GM12878 (cell line): ENCODE data around the gene TESK2. TPM values are rescaled to one million over a fixed set of nuclear protein-coding genes. Genes with fewer than 3 reads are reported as not detected.

Experiments
- ATAC-seq: fragments of 200-7000 bp; cut with Tn5 transposase; 3 replicates; pipeline ENCODE4 v1.9.1; 2020; ENCODE audit warnings: mild to moderate bottlenecking, moderate library complexity
- BruUV-seq: library from RNA; stranded (reverse); fragments of 400-500 nt; replicated peaks from 2 replicates; lab custom pipeline; 2021; lab: Mats Ljungman, UMichigan
- CTCF ChIA-PET: fragments of 300-600 bp; sonication (Branson Sonifier 250); formaldehyde crosslinking; extraction: SDS; loops from one replicate; lab custom pipeline; 2021; ENCODE audit warnings: inconsistent platforms; lab: Yijun Ruan, JAX
- POLR2A ChIA-PET: fragments of 350-600 bp; formaldehyde crosslinking; extraction: SDS; loops from one replicate; lab custom pipeline; 2021; ENCODE audit warnings: inconsistent platforms; lab: Charles Lee
- RAD21 ChIA-PET: fragments of 300-600 bp; sonication (Branson Sonifier 250); formaldehyde crosslinking; loops from one replicate; lab custom pipeline; 2023; ENCODE audit warnings: antibody characterized with exemption; ENCODE audit not compliant: unreplicated experiment; lab: Charles Lee
- SMC1A ChIA-PET: fragments of 300-600 bp; sonication (Branson Sonifier 250); formaldehyde crosslinking; loops from one replicate; lab custom pipeline; 2023; ENCODE audit not compliant: unreplicated experiment, uncharacterized antibody; lab: Charles Lee
- DNase-seq: peaks from one replicate; pipeline ENCODE4 v3.0.0-alpha.2; 2011; ENCODE audit warnings: low read depth, low spot score
- FAIRE-seq: peaks from 3 replicates; lab custom pipeline; 2011; peaks lifted over from hg19 to GRCh38; lab: Jason Lieb, UNC
- H2AFZ ChIP-seq: 2 replicates; pipeline ENCODE4 v1.6.0; 2011; ENCODE audit warnings: low read depth, low read length, control low read depth; ENCODE audit not compliant: control insufficient read depth
- H3K27ac ChIP-seq: 2 replicates; pipeline ENCODE4 v1.5.1; 2011; ENCODE audit warnings: control low read depth; ENCODE audit not compliant: control insufficient read depth, insufficient read depth
- H3K27me3 ChIP-seq, 2 experiments: replicated peaks in 1 of 2; 2 replicates each; pipeline versions ENCODE4 v1.6.0 to v1.6.1; 2011; ENCODE audit warnings: low read length in 1 of 2; ENCODE audit not compliant: control insufficient read depth in 2 of 2, insufficient read depth in 2 of 2
- H3K36me3 ChIP-seq, 2 experiments: 2 replicates each; pipeline ENCODE4 v1.5.1; 2011; ENCODE audit warnings: low read length in 1 of 2; ENCODE audit not compliant: control insufficient read depth in 2 of 2, insufficient read depth in 2 of 2
- H3K4me1 ChIP-seq: 2 replicates; pipeline ENCODE4 v1.6.1; 2011; ENCODE audit warnings: mild to moderate bottlenecking, low read length, moderate library complexity, mixed read lengths; ENCODE audit not compliant: control insufficient read depth, insufficient read depth
- H3K4me2 ChIP-seq: 2 replicates; pipeline ENCODE4 v1.6.0; 2011; ENCODE audit warnings: control low read depth; ENCODE audit not compliant: control insufficient read depth, insufficient read depth
- H3K4me3 ChIP-seq: fragments of 200-600 bp; sonication (generic); 2 replicates; pipeline ENCODE4 v1.5.1; 2016
- H3K79me2 ChIP-seq: 2 replicates; pipeline ENCODE4 v1.6.0; 2011; ENCODE audit warnings: low read length; ENCODE audit not compliant: control insufficient read depth, insufficient read depth
- H3K9ac ChIP-seq: 2 replicates; pipeline ENCODE4 v1.8.0; 2011; ENCODE audit warnings: low read length, control low read depth, mixed read lengths; ENCODE audit not compliant: control insufficient read depth, insufficient read depth
- H3K9me3 ChIP-seq: replicated peaks from 3 replicates; pipeline ENCODE4 v1.5.1; 2011; ENCODE audit warnings: mild to moderate bottlenecking, low read length; ENCODE audit not compliant: control insufficient read depth, insufficient read depth
- H4K20me1 ChIP-seq: 2 replicates; pipeline ENCODE4 v1.6.0; 2011; ENCODE audit not compliant: control insufficient read depth, insufficient read depth
- CHD2 ChIP-seq: IDR thresholded peaks from 2 replicates; pipeline ENCODE4 v1.6.1; 2011; ENCODE audit warnings: low read depth, low read length, improper control_type of control experiment, borderline replicate concordance
- ESRRA ChIP-seq: IDR thresholded peaks from 2 replicates; pipeline ENCODE4 v1.6.1; 2012; ENCODE audit warnings: mild to moderate bottlenecking, low read length, improper control_type of control experiment
- FOS ChIP-seq: IDR thresholded peaks from 3 replicates; pipeline ENCODE4 v1.6.1; 2011; ENCODE audit warnings: borderline replicate concordance; ENCODE audit not compliant: insufficient read length; ENCODE audit errors: extremely low read depth
- KAT2A ChIP-seq: conservative IDR thresholded peaks from 2 replicates; pipeline ENCODE4 v1.6.1; 2011; ENCODE audit warnings: low read depth, low read length; ENCODE audit not compliant: control insufficient read depth
- NR2F1 ChIP-seq: fragments of 450-650 bp; conservative IDR thresholded peaks from 2 replicates; pipeline ENCODE4 v1.6.1; 2017; ENCODE audit warnings: mild to moderate bottlenecking
- POLR2A ChIP-seq: IDR thresholded peaks from 2 replicates; pipeline ENCODE4 v1.6.1; 2011; ENCODE audit warnings: low read depth, mild to moderate bottlenecking, low read length
- WGBS: methylation state at CpG from one replicate; pipeline ENCODE4 v1.1.6; 2016; ENCODE audit warnings: low lambda C conversion rate; ENCODE audit not compliant: insufficient replicate concordance, insufficient coverage; ENCODE audit errors: missing lambda C conversion rate; 5-methylcytosine and 5-hydroxymethylcytosine counted together
- in situ Hi-C: fragments of 300-500 bp; cut with MboI; formaldehyde crosslinking; loops from 9 replicates; pipeline ENCODE4 v1.14.3; 2018; ENCODE audit warnings: mixed read lengths
- intact Hi-C: fragments of 100-400 bp; cut with micrococcal nuclease; formaldehyde crosslinking; loops from one replicate; pipeline ENCODE4 v1.14.2; 2022; ENCODE audit not compliant: unreplicated experiment
- polyA plus RNA-seq, 11 experiments: library from polyadenylated mRNA; depleted of rRNA in 4 of 11; unstranded in 6 of 11; stranded (reverse) in 5 of 11; fragments of >200 nt; fragmentation: Nextera tagmentation in 4 of 11; fragmentation: Illumina TruSeq in 1 of 11; extraction: Ambion mirVana in 4 of 11; extraction: Trizol in 1 of 11; gene quantifications; 1 replicate in 1 of 11; 2 replicates in 10 of 11; pipeline versions ENCODE4 v1.2.1 to v1.2.3, GENCODE V29; 2011 to 2016; ENCODE audit warnings: inconsistent platforms in 2 of 11, missing spikeins in 2 of 11, low read depth in 1 of 11
- total RNA-seq, 4 experiments: library from RNA; depleted of rRNA in 3 of 4; stranded (reverse); fragments of >200 nt in 3 of 4; fragmentation: Illumina TruSeq in 1 of 4; extraction: Trizol in 1 of 4; gene quantifications; 2 replicates each; pipeline versions ENCODE4 v1.2.1 to v1.2.3, GENCODE V29; 2013 to 2021
- TF ChIP-seq, protein P1 (sequence below): IDR thresholded peaks from 2 replicates; pipeline ENCODE4 v1.6.1; 2012; ENCODE audit warnings: low read depth, low read length, improper control_type of control experiment
- TF ChIP-seq, protein P2 (sequence below): fragments of 450-650 bp; formaldehyde crosslinking; IDR thresholded peaks from 2 replicates; pipeline ENCODE4 v1.5.0; 2022; ENCODE audit warnings: mild to moderate bottlenecking, missing genetic modification characterization

The TESK2 gene
- total and polyA plus RNA-seq, 10 of the 15 experiments (the other 5 are each of a cell fraction or from before 2014, with no cell fraction given): 2.2 to 10.0 (median 5.7) TPM

DNA sequence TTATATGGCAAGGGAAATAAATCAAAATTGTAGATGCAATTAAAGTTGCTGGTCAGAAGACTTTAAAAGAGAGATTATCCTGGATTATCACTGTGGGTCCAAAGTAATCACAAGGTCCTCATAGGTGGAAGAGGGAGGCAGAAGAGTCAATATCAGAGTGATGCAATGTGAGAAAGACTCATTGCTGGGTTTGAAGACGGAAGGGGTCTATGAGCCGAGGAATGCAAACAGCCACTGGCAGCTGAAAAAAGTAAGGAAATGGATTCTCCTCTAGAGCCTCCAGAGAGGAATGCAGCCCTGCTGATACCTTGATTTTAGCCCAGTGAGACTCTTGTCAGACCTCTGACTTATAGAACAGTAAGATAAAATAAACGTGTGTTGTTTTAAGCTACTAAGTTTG, 90.9 kb downstream of the TESK2 start:
- ChIA-PET RAD21 (no interaction called here), CTCF (no interaction called here), POLR2A (interaction anchor here (0.6 kb wide), 1 partner anchor 61 kb away, joined by 3 read pairs; no protein-coding TSS in a partner anchor), SMC1A (interaction anchor here (1.0 kb wide), 1 partner anchor 584 kb away, joined by 3 read pairs; no protein-coding TSS in a partner anchor)
- intact Hi-C loops (no loop called here), in situ Hi-C loops (no loop called here)
- H4K20me1 ChIP-seq: no peaks in the 10 kb centered on the region
- BruUV-seq: no TSS peak
- H3K4me1 ChIP-seq: peaks cover 4% of the 10 kb centered on the region
- ATAC-seq (no peak), FAIRE-seq (no peak), DNase-seq (no peak)
- H2AFZ ChIP-seq: no peak overlapping the region
- no peak overlapping the region for H3K4me3 ChIP-seq
- 65% methylated on average over 3 of the region's 3 CpGs for WGBS
- H3K9me3 ChIP-seq: no peaks in the 10 kb centered on the region
- H3K4me2 ChIP-seq: no peak overlapping the region
- TF ChIP-seq FOS (no peak), CHD2 (no peak), NR2F1 (no peak), ESRRA (no peak), POLR2A (no peak), KAT2A (no peak)
- TF ChIP-seq, protein P1, sequence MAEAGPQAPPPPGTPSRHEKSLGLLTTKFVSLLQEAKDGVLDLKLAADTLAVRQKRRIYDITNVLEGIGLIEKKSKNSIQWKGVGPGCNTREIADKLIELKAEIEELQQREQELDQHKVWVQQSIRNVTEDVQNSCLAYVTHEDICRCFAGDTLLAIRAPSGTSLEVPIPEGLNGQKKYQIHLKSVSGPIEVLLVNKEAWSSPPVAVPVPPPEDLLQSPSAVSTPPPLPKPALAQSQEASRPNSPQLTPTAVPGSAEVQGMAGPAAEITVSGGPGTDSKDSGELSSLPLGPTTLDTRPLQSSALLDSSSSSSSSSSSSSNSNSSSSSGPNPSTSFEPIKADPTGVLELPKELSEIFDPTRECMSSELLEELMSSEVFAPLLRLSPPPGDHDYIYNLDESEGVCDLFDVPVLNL: no peak
- TF ChIP-seq, protein P2, sequence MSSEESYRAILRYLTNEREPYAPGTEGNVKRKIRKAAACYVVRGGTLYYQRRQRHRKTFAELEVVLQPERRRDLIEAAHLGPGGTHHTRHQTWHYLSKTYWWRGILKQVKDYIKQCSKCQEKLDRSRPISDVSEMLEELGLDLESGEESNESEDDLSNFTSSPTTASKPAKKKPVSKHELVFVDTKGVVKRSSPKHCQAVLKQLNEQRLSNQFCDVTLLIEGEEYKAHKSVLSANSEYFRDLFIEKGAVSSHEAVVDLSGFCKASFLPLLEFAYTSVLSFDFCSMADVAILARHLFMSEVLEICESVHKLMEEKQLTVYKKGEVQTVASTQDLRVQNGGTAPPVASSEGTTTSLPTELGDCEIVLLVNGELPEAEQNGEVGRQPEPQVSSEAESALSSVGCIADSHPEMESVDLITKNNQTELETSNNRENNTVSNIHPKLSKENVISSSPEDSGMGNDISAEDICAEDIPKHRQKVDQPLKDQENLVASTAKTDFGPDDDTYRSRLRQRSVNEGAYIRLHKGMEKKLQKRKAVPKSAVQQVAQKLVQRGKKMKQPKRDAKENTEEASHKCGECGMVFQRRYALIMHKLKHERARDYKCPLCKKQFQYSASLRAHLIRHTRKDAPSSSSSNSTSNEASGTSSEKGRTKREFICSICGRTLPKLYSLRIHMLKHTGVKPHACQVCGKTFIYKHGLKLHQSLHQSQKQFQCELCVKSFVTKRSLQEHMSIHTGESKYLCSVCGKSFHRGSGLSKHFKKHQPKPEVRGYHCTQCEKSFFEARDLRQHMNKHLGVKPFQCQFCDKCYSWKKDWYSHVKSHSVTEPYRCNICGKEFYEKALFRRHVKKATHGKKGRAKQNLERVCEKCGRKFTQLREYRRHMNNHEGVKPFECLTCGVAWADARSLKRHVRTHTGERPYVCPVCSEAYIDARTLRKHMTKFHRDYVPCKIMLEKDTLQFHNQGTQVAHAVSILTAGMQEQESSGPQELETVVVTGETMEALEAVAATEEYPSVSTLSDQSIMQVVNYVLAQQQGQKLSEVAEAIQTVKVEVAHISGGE (CRISPR knock-in tag): no peak
- H3K9ac ChIP-seq: no peak overlapping the region
- H3K27ac ChIP-seq: no peak overlapping the region
- H3K27me3 ChIP-seq: no peaks in the 10 kb centered on the region
- no peaks in the 10 kb centered on the region for H3K36me3 ChIP-seq
- no peaks in the 10 kb centered on the region for H3K79me2 ChIP-seq
